Measurements from ENCODE around the gene HAGHL.

The HAGHL gene

DNA sequence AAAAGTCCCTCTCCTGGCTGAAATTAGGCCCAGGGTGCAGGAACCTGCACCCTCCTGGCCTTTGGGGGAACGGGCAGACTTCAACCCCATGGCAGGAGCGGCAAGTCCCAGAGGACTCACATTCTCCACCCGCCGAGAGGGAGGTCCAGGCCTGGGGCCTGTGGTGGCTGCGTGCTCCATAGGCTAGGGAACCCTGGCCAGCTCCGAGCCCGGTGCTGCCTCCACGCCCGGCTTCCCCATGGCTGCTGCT, 793 bp upstream of the HAGHL start:
- H3K27ac Mint-ChIP-seq: no peak overlapping the region
- intact Hi-C loops (cut with micrococcal nuclease): no loop called here

GRCh38 chr16:727291-727977, 528 bp downstream of the HAGHL start:
- H3K9me3 Mint-ChIP-seq: no peaks in the 10 kb centered on the region
- peaks cover 13% of the 10 kb centered on the region for H3K4me1 Mint-ChIP-seq (ENCODE audit: low read depth)
- intact Hi-C loops (cut with micrococcal nuclease): no loop called here
- H3K27me3 Mint-ChIP-seq: peaks cover 31% of the 10 kb centered on the region
- no peak overlapping the region for H3K27ac Mint-ChIP-seq
- peak overlapping the region; percentile 64 for H3K4me3 Mint-ChIP-seq
- H3K36me3 Mint-ChIP-seq (ENCODE audit: low read depth): peaks cover 35% of the 10 kb centered on the region

More for the DNA sequence above, 793 bp upstream of the HAGHL start:
- Mint-ChIP-seq H3K36me3 (ENCODE audit: low read depth) (peaks cover 25% of the 10 kb centered on the region), H3K4me3 (peak overlapping the region; percentile 73), H3K9me3 (no peaks in the 10 kb centered on the region), H3K4me1 (ENCODE audit: low read depth) (peaks cover 21% of the 10 kb centered on the region), H3K27me3 (peaks cover 31% of the 10 kb centered on the region)

GRCh38 chr16:728131-728889, 1.4 kb downstream of the HAGHL start:
- Mint-ChIP-seq H3K36me3 (ENCODE audit: low read depth) (peaks cover 35% of the 10 kb centered on the region), H3K27me3 (peaks cover 31% of the 10 kb centered on the region), H3K27ac (no peak overlapping the region), H3K4me1 (ENCODE audit: low read depth) (peaks cover 6% of the 10 kb centered on the region), H3K9me3 (no peaks in the 10 kb centered on the region), H3K4me3 (peak overlapping the region; percentile 40)
- intact Hi-C loops (cut with micrococcal nuclease): no loop called here

DNA sequence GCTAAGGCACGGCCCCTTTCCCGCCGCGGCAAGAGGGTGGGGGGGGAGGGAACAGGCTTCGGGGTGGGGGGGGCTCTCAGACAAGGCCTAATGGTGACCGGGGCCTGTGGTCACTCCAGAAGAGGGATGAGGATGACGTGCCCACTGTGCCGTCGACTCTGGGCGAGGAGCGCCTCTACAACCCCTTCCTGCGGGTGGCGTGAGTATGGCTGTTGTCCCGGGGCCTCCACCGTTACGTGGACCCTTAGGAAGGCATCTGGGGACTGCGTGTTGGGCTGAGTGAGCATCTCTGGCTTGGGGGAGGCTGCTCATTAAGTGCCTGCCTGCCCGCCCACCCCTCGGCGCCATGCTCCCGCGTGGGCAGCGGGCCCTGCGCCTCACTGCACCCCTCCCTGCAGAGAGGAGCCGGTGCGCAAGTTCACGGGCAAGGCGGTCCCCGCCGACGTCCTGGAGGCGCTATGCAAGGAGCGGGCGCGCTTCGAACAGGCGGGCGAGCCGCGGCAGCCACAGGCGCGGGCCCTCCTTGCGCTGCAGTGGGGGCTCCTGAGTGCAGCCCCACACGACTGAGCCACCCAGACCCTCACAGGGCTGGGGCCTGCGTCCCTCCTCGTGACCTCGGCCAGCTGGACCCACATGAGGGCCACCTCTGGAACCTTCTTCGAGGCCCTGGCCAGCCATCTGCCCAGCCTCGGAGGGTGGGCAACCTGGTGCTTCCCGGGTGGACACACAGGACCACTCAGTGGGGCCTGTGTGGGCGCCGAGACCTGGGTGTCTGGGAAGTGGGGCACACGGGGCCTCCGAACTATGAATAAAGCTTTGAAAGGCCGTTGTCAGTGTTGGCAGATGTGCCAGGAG, 2.2 kb downstream of the HAGHL start:
- H3K4me1 Mint-ChIP-seq (ENCODE audit: low read depth): peaks cover 6% of the 10 kb centered on the region
- H3K27ac Mint-ChIP-seq: no peak overlapping the region
- intact Hi-C loops (cut with micrococcal nuclease): no loop called here
- peaks cover 31% of the 10 kb centered on the region for H3K27me3 Mint-ChIP-seq
- H3K36me3 Mint-ChIP-seq (ENCODE audit: low read depth): peaks cover 38% of the 10 kb centered on the region
- H3K9me3 Mint-ChIP-seq: no peaks in the 10 kb centered on the region
- H3K4me3 Mint-ChIP-seq: no peak overlapping the region

GRCh38 chr16:729768-730665, 3.1 kb downstream of the HAGHL start:
- no peaks in the 10 kb centered on the region for H3K9me3 Mint-ChIP-seq
- H3K36me3 Mint-ChIP-seq (ENCODE audit: low read depth): peaks cover 47% of the 10 kb centered on the region
- intact Hi-C loops (cut with micrococcal nuclease): no loop called here
- no peak overlapping the region for H3K27ac Mint-ChIP-seq
- peaks cover 3% of the 10 kb centered on the region for H3K4me1 Mint-ChIP-seq (ENCODE audit: low read depth)
- no peak overlapping the region for H3K4me3 Mint-ChIP-seq
- peaks cover 29% of the 10 kb centered on the region for H3K27me3 Mint-ChIP-seq

- intact Hi-C loops (cut with micrococcal nuclease): no loop called here
- Mint-ChIP-seq H3K9me3 (no peaks in the 10 kb centered on the region), H3K4me1 (ENCODE audit: low read depth) (no peaks in the 10 kb centered on the region), H3K4me3 (no peak overlapping the region), H3K27ac (no peak overlapping the region), H3K27me3 (peaks cover 20% of the 10 kb centered on the region), H3K36me3 (ENCODE audit: low read depth) (peaks cover 56% of the 10 kb centered on the region)
Measured at GRCh38 chr16:730666-731509, 4.0 kb downstream of the HAGHL start.

- no peak overlapping the region for H3K27ac Mint-ChIP-seq
- no peak overlapping the region for H3K4me3 Mint-ChIP-seq
- H3K4me1 Mint-ChIP-seq (ENCODE audit: low read depth): no peaks in the 10 kb centered on the region
- peaks cover 70% of the 10 kb centered on the region for H3K36me3 Mint-ChIP-seq (ENCODE audit: low read depth)
- intact Hi-C loops (cut with micrococcal nuclease): no loop called here
- H3K27me3 Mint-ChIP-seq: peaks cover 12% of the 10 kb centered on the region
- H3K9me3 Mint-ChIP-seq: no peaks in the 10 kb centered on the region
Measured at GRCh38 chr16:732332-732731, 5.4 kb downstream of the HAGHL start.

DNA sequence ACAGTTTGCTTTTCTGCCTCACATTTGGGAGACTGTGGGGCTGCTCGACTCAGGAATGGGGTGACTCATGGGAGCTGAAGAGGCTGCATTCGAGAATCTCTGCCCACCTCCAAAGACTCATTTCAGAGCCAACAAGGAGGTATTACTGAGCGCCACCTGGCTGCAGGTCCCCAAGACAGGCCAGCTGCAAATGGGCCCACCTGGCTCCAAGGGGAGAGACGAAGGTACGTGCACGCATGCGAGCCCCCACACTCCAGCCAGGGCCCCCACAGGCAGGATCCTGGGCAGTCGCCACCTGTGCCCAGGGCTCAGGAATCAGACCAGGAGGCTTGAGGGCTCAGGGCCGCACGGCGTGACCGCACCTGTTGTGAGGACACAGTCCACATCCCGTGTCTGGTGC, 6.0 kb downstream of the HAGHL start:
- Mint-ChIP-seq H3K27me3 (peaks cover 12% of the 10 kb centered on the region), H3K4me1 (ENCODE audit: low read depth) (no peaks in the 10 kb centered on the region), H3K9me3 (no peaks in the 10 kb centered on the region), H3K27ac (no peak overlapping the region), H3K36me3 (ENCODE audit: low read depth) (peaks cover 76% of the 10 kb centered on the region), H3K4me3 (no peak overlapping the region)
- intact Hi-C loops (cut with micrococcal nuclease): no loop called here

- Mint-ChIP-seq H3K36me3 (ENCODE audit: low read depth) (peaks cover 83% of the 10 kb centered on the region), H3K4me1 (ENCODE audit: low read depth) (no peaks in the 10 kb centered on the region), H3K9me3 (no peaks in the 10 kb centered on the region), H3K27me3 (peaks cover 9% of the 10 kb centered on the region), H3K4me3 (no peak overlapping the region), H3K27ac (no peak overlapping the region)
- intact Hi-C loops (cut with micrococcal nuclease): no loop called here
Measured at GRCh38 chr16:733382-734207, 6.7 kb downstream of the HAGHL start.

- H3K4me1 Mint-ChIP-seq (ENCODE audit: low read depth): peaks cover 4% of the 10 kb centered on the region
Measured at GRCh38 chr16:734208-734980, 7.5 kb downstream of the HAGHL start.

DNA sequence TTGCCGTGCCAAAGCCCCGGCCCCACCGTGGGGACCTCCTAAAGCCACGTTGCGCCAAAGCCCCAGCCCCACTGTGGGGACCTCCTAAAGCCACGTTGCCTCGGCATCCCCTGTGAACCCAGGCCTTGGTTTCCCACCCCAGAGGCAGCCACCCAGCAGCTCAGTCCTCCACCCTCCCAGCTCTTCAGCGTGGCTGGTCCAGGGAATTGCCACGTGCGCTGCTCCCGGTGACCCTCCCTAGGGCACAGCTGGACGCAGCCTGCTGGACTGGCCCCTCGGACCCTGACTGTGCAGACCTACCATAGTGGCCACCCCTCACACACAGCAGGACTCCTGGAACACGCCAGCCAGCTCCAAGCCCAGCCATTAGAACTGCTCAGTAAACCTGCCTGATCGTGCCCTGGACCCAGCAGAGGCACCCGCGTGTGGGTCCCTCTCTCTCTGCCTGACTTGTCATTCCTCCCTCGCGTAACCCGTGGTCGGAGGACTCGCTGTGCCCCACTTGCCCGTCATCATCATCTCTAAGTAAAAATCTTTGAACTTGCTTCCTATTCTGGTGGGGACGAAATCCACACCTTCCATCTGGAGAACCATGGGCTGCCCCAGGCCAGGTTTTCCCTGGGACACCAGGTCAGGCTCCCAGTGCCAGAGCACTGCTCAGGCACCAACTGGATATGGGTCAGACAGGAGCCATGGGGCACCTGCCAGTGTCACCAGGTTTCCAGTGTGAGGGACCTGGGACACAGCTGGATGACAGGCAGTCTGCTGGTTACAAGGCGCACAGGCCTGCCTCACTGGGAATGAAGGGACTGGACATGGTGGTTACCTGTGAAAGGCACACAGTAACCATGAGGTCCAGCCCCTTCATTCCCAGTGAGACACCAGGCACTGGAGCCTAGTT, 8.3 kb downstream of the HAGHL start:
- H3K36me3 Mint-ChIP-seq (ENCODE audit: low read depth): peaks cover 86% of the 10 kb centered on the region
- H3K27ac Mint-ChIP-seq: no peak overlapping the region
- no peak overlapping the region for H3K4me3 Mint-ChIP-seq
- no peaks in the 10 kb centered on the region for H3K27me3 Mint-ChIP-seq
- intact Hi-C loops (cut with micrococcal nuclease): no loop called here
- H3K9me3 Mint-ChIP-seq: no peaks in the 10 kb centered on the region
- H3K4me1 Mint-ChIP-seq (ENCODE audit: low read depth): peaks cover 12% of the 10 kb centered on the region

More at GRCh38 chr16:734208-734980, 7.5 kb downstream of the HAGHL start:
- Mint-ChIP-seq H3K27ac (no peak overlapping the region), H3K9me3 (no peaks in the 10 kb centered on the region), H3K4me3 (no peak overlapping the region), H3K27me3 (peaks cover 5% of the 10 kb centered on the region), H3K36me3 (ENCODE audit: low read depth) (peaks cover 88% of the 10 kb centered on the region)
- intact Hi-C loops (cut with micrococcal nuclease): no loop called here
